ENCODE measurements around the gene PIWIL1.

Gene PIWIL1

GRCh38 chr12:130364578-130364977 is 26.9 kb downstream of the PIWIL1 start:
- no peak for TF ChIP-seq CTCF (IDR thresholded peaks at IDR 0.05; ENCODE audit: borderline replicate concordance, control extremely low read depth, extremely low read depth, insufficient read depth, missing control alignments)

GRCh38 chr12:130366159-130366558 is 28.5 kb downstream of the PIWIL1 start:
- no peak for DNase-seq (ENCODE audit: low spot score)
- in situ Hi-C loops (cut with MboI; ENCODE audit: low sequenced_read_pairs, unreplicated experiment), result no loop called here
- TF ChIP-seq CTCF (IDR thresholded peaks at IDR 0.05; ENCODE audit: borderline replicate concordance, control extremely low read depth, extremely low read depth, insufficient read depth, missing control alignments), result no peak

More at GRCh38 chr12:130364578-130364977, 26.9 kb downstream of the PIWIL1 start:
- in situ Hi-C loops (cut with MboI; ENCODE audit: low sequenced_read_pairs, unreplicated experiment), result no loop called here
- no peak for DNase-seq (ENCODE audit: low spot score)

- no peak for TF ChIP-seq CTCF (IDR thresholded peaks at IDR 0.05; ENCODE audit: borderline replicate concordance, control extremely low read depth, extremely low read depth, insufficient read depth, missing control alignments)
- in situ Hi-C loops (cut with MboI; ENCODE audit: low sequenced_read_pairs, unreplicated experiment), result no loop called here
These were observed 29.3 kb downstream of the PIWIL1 start for GRCh38 chr12:130367003-130367402.

GRCh38 chr12:130367523-130367922 is 29.8 kb downstream of the PIWIL1 start:
- DNase-seq (ENCODE audit: low spot score), result no peak
- no peak for TF ChIP-seq CTCF (IDR thresholded peaks at IDR 0.05; ENCODE audit: borderline replicate concordance, control extremely low read depth, extremely low read depth, insufficient read depth, missing control alignments)
- in situ Hi-C loops (cut with MboI; ENCODE audit: low sequenced_read_pairs, unreplicated experiment), result no loop called here

More at GRCh38 chr12:130367003-130367402, 29.3 kb downstream of the PIWIL1 start:
- no peak for DNase-seq (ENCODE audit: low spot score)

- no peak for TF ChIP-seq CTCF (IDR thresholded peaks at IDR 0.05; ENCODE audit: borderline replicate concordance, control extremely low read depth, extremely low read depth, insufficient read depth, missing control alignments)
- in situ Hi-C loops (cut with MboI; ENCODE audit: low sequenced_read_pairs, unreplicated experiment), result no loop called here
- no peak for DNase-seq (ENCODE audit: low spot score)
These were observed 32.1 kb downstream of the PIWIL1 start for GRCh38 chr12:130369816-130370215.

GRCh38 chr12:130371296-130371695 is 33.6 kb downstream of the PIWIL1 start:
- no peak for DNase-seq (ENCODE audit: low spot score)
- in situ Hi-C loops (cut with MboI; ENCODE audit: low sequenced_read_pairs, unreplicated experiment), result no loop called here
- no peak for TF ChIP-seq CTCF (IDR thresholded peaks at IDR 0.05; ENCODE audit: borderline replicate concordance, control extremely low read depth, extremely low read depth, insufficient read depth, missing control alignments)

GRCh38 chr12:130372936-130373335 is 35.2 kb downstream of the PIWIL1 start:
- DNase-seq (ENCODE audit: low spot score), result no peak
- TF ChIP-seq CTCF (IDR thresholded peaks at IDR 0.05; ENCODE audit: borderline replicate concordance, control extremely low read depth, extremely low read depth, insufficient read depth, missing control alignments), result no peak
- in situ Hi-C loops (cut with MboI; ENCODE audit: low sequenced_read_pairs, unreplicated experiment), result no loop called here
